Measurements from ENCODE around the gene SELPLG. TPM values are rescaled to one million over a fixed set of nuclear protein-coding genes. Genes with fewer than 3 reads are reported as not detected.
"Not testable (repeated sequence)": the region's sequence is repeated elsewhere in the genome, so short reads cannot be mapped to it uniquely, and the experiment has no call there.

Gene SELPLG
- total RNA-seq, 1 donor from 2014 or later, result not detected

GRCh38 chr12:108654622-108655021 lies 20.9 kb upstream of the SELPLG start:
- not testable (repeated sequence) for H4K20me1 ChIP-seq (ENCODE audit: low read depth); H3K79me2 ChIP-seq (ENCODE audit: low read depth); H3K27ac Mint-ChIP-seq; H3K4me2 ChIP-seq; H3K4me3 ChIP-seq; H3K9me3 Mint-ChIP-seq; H3K9ac ChIP-seq; H3K9me3 ChIP-seq (ENCODE audit: low read depth); H3K4me3 Mint-ChIP-seq; H3K27ac ChIP-seq; H3K27me3 Mint-ChIP-seq (ENCODE audit: insufficient read depth, low read depth); H2AFZ ChIP-seq (replicated peaks); DNase-seq (ENCODE audit: low spot score); H3K27me3 ChIP-seq
- peaks cover 43% of the 10 kb centered on the region for H3K36me3 Mint-ChIP-seq
- H3K36me3 ChIP-seq, result peaks cover 17% of the 10 kb centered on the region
- H3F3A ChIP-seq (ENCODE audit: low read depth), result peaks cover 17% of the 10 kb centered on the region
- H3K4me1 Mint-ChIP-seq, result peaks cover 29% of the 10 kb centered on the region
- peaks cover 15% of the 10 kb centered on the region for H3K4me1 ChIP-seq

- Mint-ChIP-seq H3K4me3 (no peak overlapping the region), H3K27ac (no peak overlapping the region), H3K4me1 (peaks cover 29% of the 10 kb centered on the region), H3K27me3 (ENCODE audit: insufficient read depth, low read depth) (peaks cover 8% of the 10 kb centered on the region), H3K9me3 (no peaks in the 10 kb centered on the region), H3K36me3 (peaks cover 46% of the 10 kb centered on the region)
- Histone ChIP-seq H4K20me1 (ENCODE audit: low read depth) (peaks cover 9% of the 10 kb centered on the region), H3K27me3 (no peaks in the 10 kb centered on the region), H3K36me3 (peaks cover 17% of the 10 kb centered on the region), H3K27ac (no peak overlapping the region), H3K4me1 (peaks cover 15% of the 10 kb centered on the region), H3K4me3 (no peak overlapping the region), H3K4me2 (no peak overlapping the region), H3K9me3 (ENCODE audit: low read depth) (no peaks in the 10 kb centered on the region), H2AFZ (replicated peaks) (no peak overlapping the region), H3K9ac (no peak overlapping the region), H3K79me2 (ENCODE audit: low read depth) (no peaks in the 10 kb centered on the region), H3F3A (ENCODE audit: low read depth) (peaks cover 17% of the 10 kb centered on the region)
- DNase-seq (ENCODE audit: low spot score), result no peak
- TF ChIP-seq EZH2phosphoT487 (IDR thresholded peaks at IDR 0.05) (no peak), EZH2 (IDR thresholded peaks at IDR 0.05) (no peak), CTCF (IDR thresholded peaks at IDR 0.05) (no peak)
Measured at GRCh38 chr12:108653922-108654321, 20.2 kb upstream of the SELPLG start.

GRCh38 chr12:108653082-108653516 lies 19.4 kb upstream of the SELPLG start:
- Histone ChIP-seq H3K79me2 (ENCODE audit: low read depth) (no peaks in the 10 kb centered on the region), H3K27me3 (no peaks in the 10 kb centered on the region), H3K4me1 (peaks cover 13% of the 10 kb centered on the region), H3K9me3 (ENCODE audit: low read depth) (no peaks in the 10 kb centered on the region), H3K36me3 (peaks cover 12% of the 10 kb centered on the region), H3K4me3 (no peak overlapping the region), H3K9ac (no peak overlapping the region), H3K4me2 (no peak overlapping the region), H3K27ac (no peak overlapping the region), H2AFZ (replicated peaks) (no peak overlapping the region), H3F3A (ENCODE audit: low read depth) (peaks cover 21% of the 10 kb centered on the region), H4K20me1 (ENCODE audit: low read depth) (peaks cover 9% of the 10 kb centered on the region)
- TF ChIP-seq EZH2 (IDR thresholded peaks at IDR 0.05) (no peak), EZH2phosphoT487 (IDR thresholded peaks at IDR 0.05) (no peak), CTCF (IDR thresholded peaks at IDR 0.05) (no peak)
- no peak for DNase-seq (ENCODE audit: low spot score)
- H3K4me3 Mint-ChIP-seq, result no peak overlapping the region
- no peaks in the 10 kb centered on the region for H3K9me3 Mint-ChIP-seq
- H3K27ac Mint-ChIP-seq, result no peak overlapping the region
- peaks cover 8% of the 10 kb centered on the region for H3K27me3 Mint-ChIP-seq (ENCODE audit: insufficient read depth, low read depth)
- H3K4me1 Mint-ChIP-seq, result peaks cover 25% of the 10 kb centered on the region
- H3K36me3 Mint-ChIP-seq, result peaks cover 51% of the 10 kb centered on the region

GRCh38 chr12:108650083-108650482 lies 16.4 kb upstream of the SELPLG start:
- Histone ChIP-seq H3K36me3 (peaks cover 12% of the 10 kb centered on the region), H3K4me3 (no peak overlapping the region), H3K4me2 (no peak overlapping the region), H2AFZ (replicated peaks) (no peak overlapping the region), H4K20me1 (ENCODE audit: low read depth) (no peaks in the 10 kb centered on the region), H3K27ac (no peak overlapping the region), H3K79me2 (ENCODE audit: low read depth) (no peaks in the 10 kb centered on the region), H3K9ac (no peak overlapping the region), H3K4me1 (no peaks in the 10 kb centered on the region), H3F3A (ENCODE audit: low read depth) (peaks cover 5% of the 10 kb centered on the region), H3K9me3 (ENCODE audit: low read depth) (no peaks in the 10 kb centered on the region), H3K27me3 (no peaks in the 10 kb centered on the region)
- Mint-ChIP-seq H3K36me3 (peaks cover 52% of the 10 kb centered on the region), H3K4me3 (no peak overlapping the region), H3K27ac (no peak overlapping the region), H3K27me3 (ENCODE audit: insufficient read depth, low read depth) (peaks cover 2% of the 10 kb centered on the region), H3K9me3 (no peaks in the 10 kb centered on the region), H3K4me1 (peaks cover 17% of the 10 kb centered on the region)
- no peak for DNase-seq (ENCODE audit: low spot score)
- TF ChIP-seq CTCF (IDR thresholded peaks at IDR 0.05), result no peak
- no peak for TF ChIP-seq EZH2phosphoT487 (IDR thresholded peaks at IDR 0.05)
- no peak for TF ChIP-seq EZH2 (IDR thresholded peaks at IDR 0.05)

Measured in neural progenitor cell (in vitro differentiated cells).